NT2/D1 (cell line): Measurements from ENCODE around the gene RBMS1.

Experiments used
- SUZ12 ChIP-seq: IDR thresholded peaks from 2 replicates; pipeline ENCODE4 v1.6.1; 2011; ENCODE audit not compliant: insufficient read length, insufficient read depth; ENCODE audit errors: extremely low read depth
- YY1 ChIP-seq: IDR thresholded peaks from 2 replicates; pipeline ENCODE4 v1.6.1; 2011; ENCODE audit not compliant: insufficient read length, insufficient read depth

DNA sequence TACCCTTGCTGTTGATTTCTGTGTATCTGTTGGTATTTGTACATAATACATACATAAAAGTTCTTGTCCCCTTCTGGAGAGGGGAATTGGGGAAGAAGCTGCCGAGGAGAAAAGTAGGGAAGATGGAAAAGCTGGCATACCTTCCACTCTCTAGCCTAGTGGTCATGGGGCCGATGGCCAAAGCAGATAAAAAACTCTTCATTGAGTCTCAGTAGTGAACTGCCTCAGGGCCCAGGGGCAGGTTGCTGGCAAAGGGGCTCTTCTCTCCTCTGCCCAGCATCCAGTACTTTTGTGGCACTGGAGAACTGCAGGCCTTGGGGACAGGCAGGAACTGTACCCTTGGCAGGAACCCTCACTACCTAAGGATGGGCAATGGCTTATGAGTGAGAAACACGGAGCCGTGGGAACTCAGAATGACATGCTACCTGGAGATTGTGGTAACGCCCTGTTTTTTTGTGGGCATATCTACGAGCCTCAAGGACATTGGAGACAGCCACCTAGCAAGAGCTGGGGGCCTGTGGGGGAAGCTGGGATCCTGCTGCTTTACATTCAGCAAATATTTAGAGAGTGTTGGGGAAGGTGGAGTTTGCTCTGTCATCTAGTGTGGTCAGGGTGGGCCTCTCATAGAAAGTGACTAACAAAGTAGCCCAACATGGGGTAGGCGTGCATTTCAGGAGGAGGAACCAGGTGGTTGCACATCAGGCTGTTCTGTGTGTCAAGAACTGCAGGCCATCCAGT is 270.9 kb downstream of the RBMS1 start:
- TF ChIP-seq YY1 (no peak), SUZ12 (no peak)
